ENCODE measurements around the gene PTPRM. TPM values are rescaled to one million over a fixed set of nuclear protein-coding genes. Genes with fewer than 3 reads are reported as not detected.

Gene PTPRM
- total RNA-seq, 4 donors from 2014 or later: 21.4 to 41.8 (median 29.6) TPM

DNA sequence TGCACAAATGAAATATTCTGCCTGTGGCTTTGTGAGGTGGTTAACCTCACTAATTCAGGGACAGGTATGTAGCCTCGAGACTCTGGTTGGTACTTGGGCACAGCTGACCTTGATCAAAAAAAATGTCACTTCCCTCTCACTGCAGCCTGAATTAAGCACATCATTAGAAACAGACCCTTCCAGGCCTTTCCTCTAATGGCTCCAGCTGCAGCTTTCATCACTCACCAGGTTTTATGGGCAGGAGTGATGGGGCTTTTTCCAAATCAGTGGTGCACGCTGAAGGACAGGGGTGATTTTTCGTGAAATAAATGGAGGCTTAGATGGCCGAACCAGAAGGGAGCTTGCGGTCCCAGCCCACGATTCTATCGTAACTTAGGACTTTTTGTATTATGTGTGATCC lies 829.1 kb downstream of the PTPRM start:
- intact Hi-C loops (cut with DNase I; ENCODE audit: low total_unique reads): no loop called here
- no peak for TF ChIP-seq POLR2A (IDR thresholded peaks at IDR 0.05)
- TF ChIP-seq, protein P1, sequence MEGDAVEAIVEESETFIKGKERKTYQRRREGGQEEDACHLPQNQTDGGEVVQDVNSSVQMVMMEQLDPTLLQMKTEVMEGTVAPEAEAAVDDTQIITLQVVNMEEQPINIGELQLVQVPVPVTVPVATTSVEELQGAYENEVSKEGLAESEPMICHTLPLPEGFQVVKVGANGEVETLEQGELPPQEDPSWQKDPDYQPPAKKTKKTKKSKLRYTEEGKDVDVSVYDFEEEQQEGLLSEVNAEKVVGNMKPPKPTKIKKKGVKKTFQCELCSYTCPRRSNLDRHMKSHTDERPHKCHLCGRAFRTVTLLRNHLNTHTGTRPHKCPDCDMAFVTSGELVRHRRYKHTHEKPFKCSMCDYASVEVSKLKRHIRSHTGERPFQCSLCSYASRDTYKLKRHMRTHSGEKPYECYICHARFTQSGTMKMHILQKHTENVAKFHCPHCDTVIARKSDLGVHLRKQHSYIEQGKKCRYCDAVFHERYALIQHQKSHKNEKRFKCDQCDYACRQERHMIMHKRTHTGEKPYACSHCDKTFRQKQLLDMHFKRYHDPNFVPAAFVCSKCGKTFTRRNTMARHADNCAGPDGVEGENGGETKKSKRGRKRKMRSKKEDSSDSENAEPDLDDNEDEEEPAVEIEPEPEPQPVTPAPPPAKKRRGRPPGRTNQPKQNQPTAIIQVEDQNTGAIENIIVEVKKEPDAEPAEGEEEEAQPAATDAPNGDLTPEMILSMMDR (IDR thresholded peaks at IDR 0.05): no peak
- DNase-seq (ENCODE audit: low spot score in 2 of 2): peak in 1 of 2 donors; percentile 28
- no peak overlapping the region for H3K4me3 ChIP-seq (ENCODE audit: low read depth, poor library complexity, severe bottlenecking)
- WGBS, 2 donors: 93 to 94% methylated on average over 7 of the region's 7 CpGs

DNA sequence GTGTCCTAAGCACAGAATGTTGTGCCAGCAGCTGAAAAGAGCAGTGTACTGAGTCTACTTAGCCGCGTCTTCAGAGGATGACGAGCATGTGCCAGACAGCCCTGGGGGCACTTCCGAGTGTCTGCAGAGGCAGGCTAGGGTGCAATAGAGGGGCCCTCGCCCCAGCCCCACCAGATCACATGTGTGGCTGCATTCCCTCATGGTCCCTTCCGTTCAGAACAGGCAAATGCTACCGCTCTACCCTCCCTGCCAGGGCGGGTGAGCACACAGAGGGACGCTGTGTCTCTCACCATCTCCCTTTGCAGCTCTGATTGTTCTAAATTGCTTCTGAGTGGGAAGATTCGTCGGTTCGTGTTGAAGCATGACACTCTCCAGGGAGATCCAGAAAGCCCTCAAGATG lies 829.9 kb downstream of the PTPRM start:
- TF ChIP-seq, protein P1 (IDR thresholded peaks at IDR 0.05): no peak
- no peak for TF ChIP-seq POLR2A (IDR thresholded peaks at IDR 0.05)
- intact Hi-C loops (cut with DNase I; ENCODE audit: low total_unique reads): no loop called here
- peak in 1 of 2 donors; percentile 79 for DNase-seq (ENCODE audit: low spot score in 2 of 2)
- WGBS, 2 donors: 55 to 67% methylated on average over 12 of the region's 12 CpGs
- no peak overlapping the region for H3K4me3 ChIP-seq (ENCODE audit: low read depth, poor library complexity, severe bottlenecking)

DNA sequence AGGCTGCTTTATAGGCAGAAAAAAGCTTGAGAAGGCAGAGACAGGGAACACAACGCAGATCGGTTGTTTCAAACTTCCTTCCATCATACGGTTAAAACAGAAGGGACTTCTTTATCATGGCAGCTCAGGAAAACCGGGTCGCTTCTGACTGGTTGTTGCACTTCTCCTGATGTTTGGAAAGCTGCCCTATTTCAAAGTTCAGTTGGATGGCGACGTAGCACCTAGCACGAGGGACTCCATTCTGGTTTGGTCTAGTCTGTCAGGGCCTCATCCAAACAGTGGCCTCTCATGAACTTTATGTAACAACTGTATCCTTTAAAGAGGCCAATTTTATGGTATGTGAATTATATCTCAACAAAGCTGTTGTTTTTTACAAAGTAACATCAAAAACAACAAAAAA lies 832.0 kb downstream of the PTPRM start:
- intact Hi-C loops (cut with DNase I; ENCODE audit: low total_unique reads): no loop called here
- DNase-seq (ENCODE audit: low spot score in 2 of 2): peak in 1 of 2 donors; percentile 21
- no peak overlapping the region for H3K4me3 ChIP-seq (ENCODE audit: low read depth, poor library complexity, severe bottlenecking)
- TF ChIP-seq, protein P1 (IDR thresholded peaks at IDR 0.05): no peak
- TF ChIP-seq POLR2A (IDR thresholded peaks at IDR 0.05): no peak
- 84 to 90% methylated on average over 8 of the region's 8 CpGs for WGBS, 2 donors

DNA sequence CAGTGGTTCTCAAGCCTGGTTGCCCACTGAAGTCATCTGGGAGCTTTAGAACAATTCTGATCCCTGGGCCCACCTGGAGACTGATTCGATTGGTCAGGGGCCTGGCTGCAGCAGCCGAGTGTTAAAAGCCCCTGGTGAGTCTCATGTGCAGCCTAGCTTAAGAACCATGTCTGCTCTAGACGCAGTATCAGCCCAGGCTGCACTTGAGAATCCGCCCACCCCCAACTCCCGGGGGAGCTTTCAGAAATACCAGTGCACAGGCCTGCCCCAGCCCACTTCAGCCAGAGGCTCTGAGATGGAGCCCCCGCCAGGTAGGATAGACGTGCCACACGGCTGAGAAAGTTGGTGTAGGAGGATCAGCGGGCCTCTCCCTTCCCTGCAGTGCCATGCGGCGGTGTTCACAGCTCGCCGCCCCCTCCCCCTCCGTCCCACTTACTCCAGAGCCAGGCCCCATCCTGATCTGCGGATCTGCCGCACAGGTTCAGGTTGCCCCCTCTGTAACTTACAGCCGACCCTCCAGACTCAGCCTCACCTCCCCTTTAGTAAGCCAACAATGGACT lies 833.2 kb downstream of the PTPRM start:
- TF ChIP-seq, protein P1 (IDR thresholded peaks at IDR 0.05): no peak
- TF ChIP-seq POLR2A (IDR thresholded peaks at IDR 0.05): no peak
- WGBS, 2 donors: 92 to 95% methylated on average over 15 to 16 of the region's 17 CpGs
- DNase-seq (ENCODE audit: low spot score in 2 of 2): peak in 1 of 2 donors; percentile 76
- intact Hi-C loops (cut with DNase I; ENCODE audit: low total_unique reads): no loop called here
- H3K4me3 ChIP-seq (ENCODE audit: low read depth, poor library complexity, severe bottlenecking): no peak overlapping the region

DNA sequence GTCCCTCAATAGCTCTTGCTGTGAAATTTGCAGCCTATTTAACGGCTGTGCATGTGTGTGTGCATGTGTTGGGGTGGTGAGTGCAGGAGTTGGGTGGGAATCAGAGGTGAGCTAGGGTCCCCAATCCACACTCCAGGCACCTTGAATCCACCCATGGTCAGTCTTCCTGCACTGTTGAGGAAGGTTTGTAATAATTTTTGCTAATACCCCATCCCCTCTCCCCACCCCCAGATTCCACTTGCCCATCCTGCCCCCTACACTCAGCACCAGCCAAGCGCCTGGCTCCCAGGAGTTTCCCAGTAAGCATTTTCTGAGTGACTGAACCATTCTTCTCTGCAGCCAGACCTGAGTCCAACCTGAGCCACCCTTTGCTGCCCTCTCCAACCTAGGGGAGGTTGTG lies 833.7 kb downstream of the PTPRM start:
- 50 to 83% methylated on average over 2 of the region's 2 CpGs for WGBS, 2 donors
- H3K4me3 ChIP-seq (ENCODE audit: low read depth, poor library complexity, severe bottlenecking): no peak overlapping the region
- intact Hi-C loops (cut with DNase I; ENCODE audit: low total_unique reads): no loop called here
- TF ChIP-seq, protein P1 (IDR thresholded peaks at IDR 0.05): no peak
- no peak for TF ChIP-seq POLR2A (IDR thresholded peaks at IDR 0.05)
- DNase-seq (ENCODE audit: low spot score in 2 of 2): peak in 1 of 2 donors; percentile 61

DNA sequence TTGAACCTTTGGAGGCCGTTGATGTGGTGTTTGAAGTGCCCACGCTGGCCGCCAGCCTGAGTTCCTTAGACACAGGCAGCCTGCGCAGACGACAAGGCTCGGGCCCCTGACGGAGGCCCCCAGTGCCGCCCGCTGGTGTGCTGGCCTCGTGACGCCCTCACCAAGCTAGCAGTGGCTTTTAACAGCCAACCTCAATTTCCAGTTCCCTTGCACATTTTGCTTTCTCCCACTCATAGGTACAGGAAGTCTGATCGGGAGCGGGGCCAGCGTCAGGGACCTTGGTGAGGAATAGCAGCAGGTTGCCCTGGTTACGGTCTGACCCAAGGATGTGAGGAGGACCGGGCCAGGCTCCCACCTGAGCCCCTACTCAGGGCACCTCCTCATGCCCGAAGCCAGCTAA lies 834.5 kb downstream of the PTPRM start:
- DNase-seq (ENCODE audit: low spot score in 2 of 2): peak in 1 of 2 donors; percentile 56

More for the DNA sequence above, 834.5 kb downstream of the PTPRM start:
- no peak overlapping the region for H3K4me3 ChIP-seq (ENCODE audit: low read depth, poor library complexity, severe bottlenecking)
- 94 to 96% methylated on average over 16 to 17 of the region's 17 CpGs for WGBS, 2 donors
- intact Hi-C loops (cut with DNase I; ENCODE audit: low total_unique reads): no loop called here
- TF ChIP-seq, protein P1 (IDR thresholded peaks at IDR 0.05): no peak
- TF ChIP-seq POLR2A (IDR thresholded peaks at IDR 0.05): no peak

All from lower leg skin (tissue), 4 donors.